H1 (cell line): Measurements from ENCODE around the gene PRSS21. TPM values are rescaled to one million over a fixed set of nuclear protein-coding genes. Genes with fewer than 3 reads are reported as not detected.

Experiments
- CTCF ChIA-PET: fragments of 300-600 bp; sonication (Branson Sonifier 250); formaldehyde crosslinking; loops from one replicate; lab custom pipeline; 2021; ENCODE audit not compliant: partially characterized antibody; lab: Charles Lee
- POLR2A ChIA-PET: fragments of 300-600 bp; sonication (Branson Sonifier 250); formaldehyde crosslinking; loops from one replicate; lab custom pipeline; 2021; ENCODE audit warnings: inconsistent platforms; ENCODE audit not compliant: partially characterized antibody; lab: Charles Lee
- DNase-seq, 2 experiments: peaks; one replicate each; pipeline versions ENCODE4 v3.0.0 to v3.0.0-alpha.2; 2010 to 2022; ENCODE audit warnings: low spot score in 2 of 2, low read depth in 1 of 2, mixed read lengths in 1 of 2
- FAIRE-seq: peaks from 2 replicates; lab custom pipeline; 2011; peaks lifted over from hg19 to GRCh38; lab: Jason Lieb, UNC
- H2AFZ ChIP-seq: 2 replicates; pipeline ENCODE4 v1.8.1; 2012; ENCODE audit warnings: low read length, inconsistent platforms
- H2AK5ac ChIP-seq: 2 replicates; pipeline ENCODE4 v1.6.1; 2013; ENCODE audit warnings: low read depth, low read length
- H2BK120ac ChIP-seq: replicated peaks from 2 replicates; pipeline ENCODE3; 2013; ENCODE audit warnings: low read depth, low read length, inconsistent platforms
- H2BK12ac ChIP-seq: 2 replicates; pipeline ENCODE4 v1.6.1; 2013; ENCODE audit warnings: low read depth, low read length
- H2BK15ac ChIP-seq: 2 replicates; pipeline ENCODE4 v1.6.1; 2013; ENCODE audit warnings: low read length
- H2BK20ac ChIP-seq: 2 replicates; pipeline ENCODE4 v1.6.1; 2013; ENCODE audit warnings: low read length
- H2BK5ac ChIP-seq: 2 replicates; pipeline ENCODE4 v1.6.1; 2013; ENCODE audit warnings: low read depth, low read length
- H3K14ac ChIP-seq: 2 replicates; pipeline ENCODE4 v1.6.1; 2013; ENCODE audit warnings: inconsistent platforms; ENCODE audit not compliant: insufficient read length
- H3K18ac ChIP-seq: 2 replicates; pipeline ENCODE4 v1.6.1; 2013; ENCODE audit warnings: low read length; ENCODE audit errors: extremely low read depth
- H3K23ac ChIP-seq: 2 replicates; pipeline ENCODE4 v1.6.1; 2013; ENCODE audit warnings: inconsistent platforms; ENCODE audit not compliant: insufficient read length
- H3K23me2 ChIP-seq: 2 replicates; pipeline ENCODE4 v1.6.1; 2013; ENCODE audit warnings: low read depth, low read length
- H3K27ac ChIP-seq: 2 replicates; pipeline ENCODE4 v1.6.1; 2011; ENCODE audit warnings: low read depth, low read length, inconsistent platforms
- H3K27me3 ChIP-seq, 4 experiments: replicated peaks in 1 of 4; 1 replicate in 1 of 4; 2 replicates in 3 of 4; pipeline versions ENCODE4 v1.6.1 to v1.8.1; 2011 to 2013; ENCODE audit warnings: low read length in 3 of 4, mild to moderate bottlenecking in 3 of 4, inconsistent platforms in 2 of 4, mixed read lengths in 2 of 4, moderate library complexity in 1 of 4; ENCODE audit not compliant: control insufficient read depth in 3 of 4, insufficient read depth in 3 of 4; ENCODE audit errors: extremely low read depth in 1 of 4
- H3K36me3 ChIP-seq, 4 experiments: 2 replicates each; pipeline versions ENCODE4 v1.6.1 to v1.8.1; 2011 to 2013; ENCODE audit warnings: mild to moderate bottlenecking in 4 of 4, low read length in 3 of 4, moderate library complexity in 2 of 4, control low read depth in 1 of 4, inconsistent platforms in 1 of 4; ENCODE audit not compliant: insufficient read depth in 4 of 4, control insufficient read depth in 2 of 4
- H3K4ac ChIP-seq: replicated peaks from 2 replicates; pipeline ENCODE3; 2013; ENCODE audit warnings: low read length, low read depth, mixed read lengths, inconsistent platforms; ENCODE audit not compliant: insufficient read length
- H3K4me1 ChIP-seq, 4 experiments: replicated peaks in 1 of 4; 1 replicate in 1 of 4; 2 replicates in 3 of 4; pipeline versions ENCODE4 v1.6.1 to v1.8.1; 2011 to 2013; ENCODE audit warnings: low read length in 3 of 4, inconsistent platforms in 2 of 4, mixed read lengths in 1 of 4; ENCODE audit not compliant: insufficient read depth in 4 of 4, control insufficient read depth in 3 of 4
- H3K4me2 ChIP-seq, 2 experiments: 2 replicates each; pipeline versions ENCODE4 v1.6.1 to v1.8.1; 2011 to 2013; ENCODE audit warnings: low read depth in 2 of 2, low read length in 2 of 2, control low read depth in 1 of 2, inconsistent platforms in 1 of 2, mild to moderate bottlenecking in 1 of 2; ENCODE audit not compliant: insufficient read depth in 1 of 2
- H3K4me3 ChIP-seq, 4 experiments: fragments of 200-600, 300-600 bp in 1 of 4; sonication (generic), shearing (Covaris generic), sonication (Bioruptor Twin) in 1 of 4; 2 replicates each; pipeline versions ENCODE4 v1.5.1 to v1.8.1; 2011 to 2016; ENCODE audit warnings: low read length in 4 of 4, low read depth in 3 of 4, control low read depth in 2 of 4, inconsistent platforms in 2 of 4, mild to moderate bottlenecking in 2 of 4, mixed read lengths in 1 of 4, moderate library complexity in 1 of 4; ENCODE audit not compliant: insufficient read depth in 2 of 4; ENCODE audit errors: extremely low read depth in 1 of 4
- H3K56ac ChIP-seq: replicated peaks from 2 replicates; pipeline ENCODE3; 2013; ENCODE audit warnings: low read depth, mild to moderate bottlenecking, mixed read lengths, low read length, inconsistent platforms; ENCODE audit not compliant: insufficient read length
- H3K79me1 ChIP-seq: 2 replicates; pipeline ENCODE4 v1.6.1; 2013; ENCODE audit warnings: low read depth, low read length, control low read depth
- H3K79me2 ChIP-seq, 2 experiments: 2 replicates each; pipeline versions ENCODE4 v1.6.1 to v1.8.1; 2012 to 2013; ENCODE audit warnings: low read length in 2 of 2, mild to moderate bottlenecking in 2 of 2, inconsistent platforms in 1 of 2; ENCODE audit not compliant: insufficient read depth in 2 of 2, control insufficient read depth in 1 of 2
- H3K9ac ChIP-seq, 4 experiments: replicated peaks in 1 of 4; 1 replicate in 1 of 4; 2 replicates in 3 of 4; pipeline versions ENCODE4 v1.6.1 to v1.8.1; 2011 to 2013; ENCODE audit warnings: low read depth in 3 of 4, low read length in 3 of 4, control low read depth in 2 of 4, mild to moderate bottlenecking in 2 of 4, moderate library complexity in 2 of 4, inconsistent platforms in 1 of 4; ENCODE audit errors: extremely low read depth in 1 of 4
- H3K9me3 ChIP-seq, 2 experiments: 2 replicates each; pipeline versions ENCODE4 v1.6.1 to v1.8.1; 2012 to 2013; ENCODE audit warnings: mild to moderate bottlenecking in 2 of 2, moderate library complexity in 2 of 2, control low read depth in 1 of 2, inconsistent platforms in 1 of 2, low read depth in 1 of 2, low read length in 1 of 2, mixed read lengths in 1 of 2; ENCODE audit not compliant: insufficient read depth in 2 of 2
- H4K20me1 ChIP-seq, 2 experiments: replicated peaks in 1 of 2; 2 replicates each; pipeline versions ENCODE3 to v1.8.1; 2011 to 2013; ENCODE audit warnings: inconsistent platforms in 2 of 2, low read length in 2 of 2, mild to moderate bottlenecking in 1 of 2; ENCODE audit not compliant: insufficient read depth in 2 of 2, control insufficient read depth in 1 of 2
- H4K5ac ChIP-seq: 2 replicates; pipeline ENCODE4 v1.6.1; 2013; ENCODE audit warnings: low read length, low read depth, mixed read lengths, inconsistent platforms; ENCODE audit not compliant: insufficient read length
- H4K8ac ChIP-seq: 2 replicates; pipeline ENCODE4 v1.8.0; 2013; ENCODE audit warnings: mild to moderate bottlenecking, moderate library complexity, low read length, inconsistent platforms; ENCODE audit not compliant: insufficient read depth; ENCODE audit errors: extremely low read depth
- H4K91ac ChIP-seq: replicated peaks from 2 replicates; pipeline ENCODE3; 2013; ENCODE audit warnings: low read length, mixed read lengths, inconsistent platforms; ENCODE audit not compliant: insufficient read length
- BACH1 ChIP-seq: IDR thresholded peaks from 2 replicates; pipeline ENCODE4 v1.6.1; 2012; ENCODE audit warnings: low read length, improper control_type of control experiment
- EGR1 ChIP-seq: IDR thresholded peaks from 2 replicates; pipeline ENCODE4 v1.6.1; 2011; ENCODE audit warnings: low read depth, low read length, borderline replicate concordance
- GABPA ChIP-seq: IDR thresholded peaks from 2 replicates; pipeline ENCODE4 v1.6.1; 2011; ENCODE audit warnings: mild to moderate bottlenecking, low read length, moderate library complexity, borderline replicate concordance; ENCODE audit not compliant: insufficient read depth
- HDAC2 ChIP-seq, 2 experiments: fragments of 300-600 bp in 1 of 2; sonication (generic) in 1 of 2; IDR thresholded peaks; 2 replicates each; pipeline ENCODE4 v1.6.1; 2011 to 2012; ENCODE audit warnings: low read depth in 2 of 2, low read length in 2 of 2, mild to moderate bottlenecking in 2 of 2, moderate library complexity in 2 of 2, borderline replicate concordance in 1 of 2, inconsistent platforms in 1 of 2
- JUN ChIP-seq: IDR thresholded peaks from 2 replicates; pipeline ENCODE4 v1.6.1; 2011; ENCODE audit warnings: low read depth, mild to moderate bottlenecking, improper control_type of control experiment, low read length
- JUND ChIP-seq: IDR thresholded peaks from 2 replicates; pipeline ENCODE4 v1.6.1; 2011; ENCODE audit warnings: mild to moderate bottlenecking, improper control_type of control experiment, low read length
- KDM4A ChIP-seq: IDR thresholded peaks from one replicate; pipeline ENCODE4 v1.7.1; 2012; ENCODE audit warnings: low read depth, mild to moderate bottlenecking, moderate library complexity, low read length, inconsistent platforms; ENCODE audit not compliant: severe bottlenecking
- KDM5A ChIP-seq: fragments of 200-600 bp; IDR thresholded peaks from 2 replicates; pipeline ENCODE4 v1.7.1; 2012; ENCODE audit warnings: mild to moderate bottlenecking, low read length, inconsistent platforms, mixed read lengths
- MAFK ChIP-seq: IDR thresholded peaks from 2 replicates; pipeline ENCODE4 v1.6.1; 2012; ENCODE audit warnings: low read depth, mild to moderate bottlenecking, improper control_type of control experiment, low read length
- SP1 ChIP-seq: IDR thresholded peaks from 2 replicates; pipeline ENCODE4 v1.6.1; 2011; ENCODE audit warnings: low read depth, low read length
- WGBS, 2 experiments: shearing (Covaris generic) in 1 of 2; methylation state at CpG; one replicate each; pipeline versions ENCODE4 v1.1.6 to v1.1.7; 2013 to 2015; ENCODE audit warnings: low lambda C conversion rate in 2 of 2, mixed read lengths in 2 of 2, inconsistent platforms in 1 of 2, low coverage in 1 of 2, missing lambda C conversion rate in 1 of 2; ENCODE audit not compliant: insufficient replicate concordance in 2 of 2, insufficient coverage in 1 of 2, insufficient read length in 1 of 2; ENCODE audit errors: extremely low coverage in 1 of 2, missing lambda C conversion rate in 1 of 2; 5-methylcytosine and 5-hydroxymethylcytosine counted together
- polyA plus RNA-seq, 7 experiments: library from polyadenylated mRNA; depleted of rRNA in 3 of 7; stranded (reverse) in 5 of 7; unstranded in 2 of 7; fragments of >200 nt in 5 of 7; fragments of 200-250 nt in 2 of 7; gene quantifications; 1 replicate in 5 of 7; 2 replicates in 1 of 7; 4 replicates in 1 of 7; pipeline versions ENCODE4 v1.2.1 to v1.2.3, GENCODE V29; 2011 to 2013; ENCODE audit warnings: missing spikeins in 2 of 7, mixed read lengths in 2 of 7
- total RNA-seq: library from RNA; stranded (reverse); fragmentation: NEBNext Ultra II Directional; extraction: Animal tissue kit (Norgen Biotek cat#: 25700); gene quantifications from 2 replicates; pipeline ENCODE4 v1.2.1, GENCODE V29; 2021
- TF ChIP-seq, protein P1 (sequence below): IDR thresholded peaks from 2 replicates; pipeline ENCODE4 v1.6.1; 2012; ENCODE audit warnings: inconsistent platforms

PRSS21 gene
- total and polyA plus RNA-seq, 2 of the 8 experiments (the other 6 are each of a cell fraction or from before 2014, with no cell fraction given), result 0.76 to 1.0 TPM

DNA sequence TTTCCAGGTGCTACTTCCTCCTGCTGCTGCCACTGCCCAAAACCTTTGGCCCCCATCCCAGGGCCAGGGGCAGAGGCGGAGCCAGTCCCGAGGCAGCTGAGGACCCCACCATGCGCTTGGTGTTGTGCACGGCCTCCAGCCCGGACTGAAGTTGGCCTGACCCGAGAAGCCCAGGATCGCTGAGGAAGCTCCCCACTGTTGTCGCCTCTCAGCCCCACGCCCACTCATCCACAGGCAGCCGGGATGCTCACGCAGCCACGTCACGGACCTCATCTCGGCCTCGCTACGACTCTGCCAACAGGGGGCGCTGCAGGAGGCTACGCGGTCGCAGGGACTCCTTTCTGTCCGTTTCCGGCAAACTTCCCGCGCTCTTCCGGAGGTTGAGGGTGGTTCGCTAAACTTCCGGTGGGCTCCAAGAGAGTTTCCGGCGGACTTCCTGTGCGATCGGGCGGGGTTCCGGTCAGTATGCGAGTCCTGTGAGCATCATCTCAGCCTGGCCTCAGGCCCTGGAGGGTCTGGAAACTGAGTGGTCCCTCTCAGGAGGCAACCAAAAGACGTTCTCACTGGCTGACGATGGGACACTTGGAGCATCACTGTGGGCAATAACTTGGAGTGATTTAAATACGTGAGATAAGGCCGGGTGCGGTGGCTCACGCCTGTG lies 25.4 kb downstream of the PRSS21 start:
- no peak overlapping the region; the same call in 1 of the 2 replicates for H2BK15ac ChIP-seq
- H3K14ac ChIP-seq, result no peak overlapping the region
- H3K4ac ChIP-seq, result no peak overlapping the region
- no peak overlapping the region for H3K27ac ChIP-seq
- H3K9me3 ChIP-seq, result no peaks in the 10 kb centered on the region
- 61% methylated on average over 34 of the region's 40 CpGs; no CpG with 5 or more reads in 1 of the 2 experiments for WGBS, 2 experiments
- H3K4me2 ChIP-seq, result peak overlapping the region; percentile 15 to 25; a peak in 2 of 4 replicates
- no peak overlapping the region for H3K23ac ChIP-seq
- H3K9ac ChIP-seq, result no peak overlapping the region
- peak overlapping the region in 1 of 4 experiments; percentile 39; a peak in 2 of 8 replicates for H3K4me3 ChIP-seq
- H4K5ac ChIP-seq, result no peak overlapping the region
- 0 out of 2 replicates have a peak overlapping the region, but pooled peaks have one; percentile 26 for H3K18ac ChIP-seq
- ChIA-PET CTCF (interaction anchor here (0.5 to 4.9 kb wide), 21 partner anchors 8 to 128 kb away, joined by 3 to 49 read pairs (median 4); partner anchors contain the start of gene PRSS22), POLR2A (interaction anchor here (0.6 to 1.3 kb wide), 3 partner anchors 12 to 75 kb away, joined by 3 read pairs; no protein-coding TSS in a partner anchor)
- H2AK5ac ChIP-seq, result no peak overlapping the region
- no peak overlapping the region for H2BK12ac ChIP-seq
- no peak overlapping the region for H3K56ac ChIP-seq
- peak overlapping the region; percentile 84; the same call in 1 of the 2 replicates for H4K8ac ChIP-seq
- H3K23me2 ChIP-seq, result peaks cover 2% of the 10 kb centered on the region; the same call in 1 of the 2 replicates
- no peaks in the 10 kb centered on the region for H3K79me1 ChIP-seq
- H3K79me2 ChIP-seq, result no peaks in the 10 kb centered on the region
- H4K91ac ChIP-seq, result no peak overlapping the region
- FAIRE-seq (no peak), DNase-seq (peak in 1 of 2 experiments; percentile 91)
- H4K20me1 ChIP-seq, result no peaks in the 10 kb centered on the region
- H3K27me3 ChIP-seq, result peaks cover 0 to 6% (median 4%) of the 10 kb centered on the region in 4 experiments; a peak in 4 of 7 replicates
- no peak overlapping the region for H2BK20ac ChIP-seq
- H2AFZ ChIP-seq, result peak overlapping the region; percentile 74
- no peak overlapping the region for H2BK5ac ChIP-seq
- no peak overlapping the region for H2BK120ac ChIP-seq
- H3K36me3 ChIP-seq, result no peaks in the 10 kb centered on the region
- H3K4me1 ChIP-seq, result peaks cover 0 to 3% (median 2%) of the 10 kb centered on the region in 4 experiments; a peak in 3 of 7 replicates
- TF ChIP-seq GABPA (peak; percentile 94), KDM5A (no peak), JUND (0 out of 2 replicates have a peak, but pooled peaks have one; percentile 33), HDAC2 (IDR thresholded peaks at IDR 0.05; ENCODE audit: borderline replicate concordance in 1 of 2, low read depth in 2 of 2, low read length in 2 of 2) (0 out of 4 replicates have a peak, but pooled peaks of 1 of the 2 experiments have one; percentile 73), BACH1 (peak; percentile 81), KDM4A (peak; percentile 40), JUN (no peak), EGR1 (peak; percentile 83; the same call in 1 of the 2 replicates), SP1 (no peak), MAFK (no peak)
- TF ChIP-seq, protein P1, sequence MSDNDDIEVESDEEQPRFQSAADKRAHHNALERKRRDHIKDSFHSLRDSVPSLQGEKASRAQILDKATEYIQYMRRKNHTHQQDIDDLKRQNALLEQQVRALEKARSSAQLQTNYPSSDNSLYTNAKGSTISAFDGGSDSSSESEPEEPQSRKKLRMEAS, result peak; percentile 63
